GM19455 (cell line): ENCODE results near the gene STON2.

Experiments
- ATAC-seq: cut with Tn5 transposase; IDR thresholded peaks from one replicate; pipeline ENCODE4 v1.9.1; 2021; ENCODE audit not compliant: unreplicated experiment

The STON2 gene

GRCh38 chr14:81305065-81305464 is 95.1 kb downstream of the STON2 start:
- no peak for ATAC-seq

GRCh38 chr14:81303258-81303935 is 96.7 kb downstream of the STON2 start:
- peak; percentile 88 for ATAC-seq

GRCh38 chr14:81302638-81303037 is 97.5 kb downstream of the STON2 start:
- no peak for ATAC-seq

- no peak for ATAC-seq
Observed at GRCh38 chr14:81301813-81302212, 98.3 kb downstream of the STON2 start.

GRCh38 chr14:81301371-81301770 is 98.8 kb downstream of the STON2 start:
- no peak for ATAC-seq

GRCh38 chr14:81298911-81299310 is 101.2 kb downstream of the STON2 start:
- no peak for ATAC-seq

GRCh38 chr14:81298122-81298521 is 102.0 kb downstream of the STON2 start:
- ATAC-seq = no peak

- no peak for ATAC-seq
Observed at GRCh38 chr14:81295958-81296923, 103.9 kb downstream of the STON2 start.

- no peak for ATAC-seq
Observed at GRCh38 chr14:81289516-81289915, 110.6 kb downstream of the STON2 start.

- ATAC-seq = no peak
Observed at GRCh38 chr14:81286574-81287370, 113.4 kb downstream of the STON2 start.

GRCh38 chr14:81285245-81285644 is 114.9 kb downstream of the STON2 start:
- no peak for ATAC-seq

- ATAC-seq = no peak
Observed at GRCh38 chr14:81281332-81281731, 118.8 kb downstream of the STON2 start.

- ATAC-seq = no peak
Observed at GRCh38 chr14:81280136-81280791, 119.9 kb downstream of the STON2 start.

GRCh38 chr14:81277096-81277495 is 123.0 kb downstream of the STON2 start:
- no peak for ATAC-seq

- no peak for ATAC-seq
Observed at GRCh38 chr14:81276073-81277069, 123.8 kb downstream of the STON2 start.

GRCh38 chr14:81275305-81276072 is 124.6 kb downstream of the STON2 start:
- ATAC-seq = no peak

- ATAC-seq = no peak
Observed at GRCh38 chr14:81273961-81274575, 126.1 kb downstream of the STON2 start.

GRCh38 chr14:81273521-81273920 is 126.6 kb downstream of the STON2 start:
- ATAC-seq = no peak
